ENCODE measurements around the gene NACC2. TPM values are rescaled to one million over a fixed set of nuclear protein-coding genes. Genes with fewer than 3 reads are reported as not detected.

NACC2 gene
- total and polyA plus RNA-seq, 2 experiments from 2014 or later: 3.8 to 20.8 TPM

- no peak for TF ChIP-seq CREB1 (CRISPR knock-in tag; IDR thresholded peaks at IDR 0.05; ENCODE audit: low read depth)
- TF ChIP-seq REST (IDR thresholded peaks at IDR 0.05; ENCODE audit: unreplicated experiment): no peak
- no peak for TF ChIP-seq EZH2phosphoT487 (IDR thresholded peaks at IDR 0.05; ENCODE audit: unreplicated experiment)
- no peak for TF ChIP-seq STAT1 (IDR thresholded peaks at IDR 0.05; ENCODE audit: unreplicated experiment)
- no peak for TF ChIP-seq CTCF (conservative IDR thresholded peaks at IDR 0.05; ENCODE audit: low read depth in 2 of 2)
- TF ChIP-seq ZNF114 (CRISPR knock-in tag; IDR thresholded peaks at IDR 0.05): no peak
- TF ChIP-seq POLR2AphosphoS5 (IDR thresholded peaks at IDR 0.05; ENCODE audit: low read depth): no peak
Observed at GRCh38 chr9:136108648-136109266, 13.7 kb upstream of the NACC2 start (continued).

- Mint-ChIP-seq H3K4me3 (no peak overlapping the region; the same call in 2 of the 3 replicates), H3K36me3 (ENCODE audit: low read depth) (no peaks in the 10 kb centered on the region), H3K4me1 (peaks cover 61% of the 10 kb centered on the region), H3K9me3 (no peaks in the 10 kb centered on the region), H3K27ac (peak overlapping the region; percentile 27; the same call in 1 of the 2 replicates), H3K27me3 (ENCODE audit: insufficient read depth, low read depth, poor library complexity) (peaks cover 28% of the 10 kb centered on the region)
- peaks cover 53% of the 10 kb centered on the region for H3K4me1 ChIP-seq (ENCODE audit: insufficient read depth)
- no peaks in the 10 kb centered on the region for H3K9me2 ChIP-seq (ENCODE audit: insufficient read depth)
- ATAC-seq (no peak), DNase-seq (ENCODE audit: low spot score) (no peak)
- H3F3A ChIP-seq (replicated peaks; ENCODE audit: low read depth): 0 out of 2 replicates have a peak, but pooled peaks cover 14% of the 10 kb centered on the region
- no peaks in the 10 kb centered on the region for H3K27me3 ChIP-seq (ENCODE audit: insufficient read depth)
- H3K4me3 ChIP-seq: no peak overlapping the region
- H4K20me1 ChIP-seq (replicated peaks; ENCODE audit: insufficient read depth): no peaks in the 10 kb centered on the region
- no peaks in the 10 kb centered on the region for H3K36me3 ChIP-seq (ENCODE audit: insufficient read depth)
- no peak overlapping the region for H2AFZ ChIP-seq
- H3K79me2 ChIP-seq (replicated peaks; ENCODE audit: insufficient read depth): no peaks in the 10 kb centered on the region
- peak overlapping the region; percentile 82 for H3K4me2 ChIP-seq
- H3K27ac ChIP-seq (ENCODE audit: low read depth): no peak overlapping the region
- TF ChIP-seq ZNF331 (CRISPR knock-in tag; IDR thresholded peaks at IDR 0.05; ENCODE audit: low read depth) (no peak), JUNB (IDR thresholded peaks at IDR 0.05; ENCODE audit: unreplicated experiment) (no peak), EZH2 (IDR thresholded peaks at IDR 0.05; ENCODE audit: low read depth, unreplicated experiment) (no peak), ZNF462 (CRISPR knock-in tag; IDR thresholded peaks at IDR 0.05) (no peak), ETS1 (IDR thresholded peaks at IDR 0.05) (no peak)
Observed at GRCh38 chr9:136107953-136108647, 13.0 kb upstream of the NACC2 start.
